ENCODE data around the gene TSPAN14. TPM values are rescaled to one million over a fixed set of nuclear protein-coding genes. Genes with fewer than 3 reads are reported as not detected.
A peak's percentile ranks its signal among the peaks of the same experiment; 100 is the strongest.
"Not testable (repeated sequence)": the region's sequence is repeated elsewhere in the genome, so short reads cannot be mapped to it uniquely, and the experiment has no call there.

TSPAN14 gene
- total RNA-seq, 1 experiment from 2014 or later = 40.4 TPM

DNA sequence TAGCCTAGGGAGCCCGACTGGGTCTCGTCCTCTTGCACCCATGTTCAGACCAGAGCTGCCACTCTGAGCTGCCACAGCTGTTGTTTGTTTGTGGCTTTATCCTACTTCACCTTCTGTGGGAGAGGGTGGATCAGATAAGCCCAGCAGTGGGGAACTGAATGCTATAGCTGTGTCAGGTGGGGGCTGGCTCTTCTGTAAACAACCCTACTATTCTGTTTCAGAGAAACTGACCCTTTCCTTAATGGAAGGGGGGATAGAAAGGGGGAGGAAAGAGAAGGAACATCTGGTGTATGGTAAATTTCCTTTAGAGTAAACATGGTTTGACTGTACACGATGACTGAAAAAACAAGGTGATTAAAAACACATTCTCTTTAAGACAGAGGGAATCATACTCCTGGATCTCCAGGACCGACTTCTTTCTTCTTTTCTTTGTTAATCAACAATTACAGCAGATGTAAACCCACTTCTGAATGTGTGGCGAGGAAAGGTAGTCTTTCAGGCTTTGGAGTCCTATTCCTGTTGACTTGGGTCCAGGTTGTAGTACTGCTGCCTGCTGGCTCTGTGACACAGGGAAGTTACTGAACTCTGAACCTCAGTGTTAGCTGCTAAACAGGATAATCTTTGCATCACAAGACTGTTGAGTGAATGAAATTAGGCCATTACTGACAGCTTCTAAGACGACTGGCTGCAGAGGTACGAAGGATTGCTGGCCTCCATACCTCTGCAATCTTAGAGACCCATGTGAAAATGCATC lies 39.8 kb upstream of the TSPAN14 start:
- Histone ChIP-seq H3K27me3 (no peaks in the 10 kb centered on the region), H3K27ac (peak overlapping the region; percentile 96), H3K36me3 (peaks cover 5% of the 10 kb centered on the region), H3K4me1 (peaks cover 58% of the 10 kb centered on the region), H3K9me3 (replicated peaks) (no peaks in the 10 kb centered on the region), H3K4me3 (peak overlapping the region; percentile 57)
- peak; percentile 76 to 85 for DNase-seq

- no peaks in the 10 kb centered on the region for H3K9me3 ChIP-seq (replicated peaks)
- no peak for DNase-seq
- H3K4me1 ChIP-seq = peaks cover 44% of the 10 kb centered on the region
- H3K36me3 ChIP-seq = peaks cover 18% of the 10 kb centered on the region
- H3K27ac ChIP-seq = no peak overlapping the region
- H3K27me3 ChIP-seq = no peaks in the 10 kb centered on the region
- H3K4me3 ChIP-seq = peak overlapping the region; percentile 57
Observed at GRCh38 chr10:80415734-80416478, 38.2 kb upstream of the TSPAN14 start.

DNA sequence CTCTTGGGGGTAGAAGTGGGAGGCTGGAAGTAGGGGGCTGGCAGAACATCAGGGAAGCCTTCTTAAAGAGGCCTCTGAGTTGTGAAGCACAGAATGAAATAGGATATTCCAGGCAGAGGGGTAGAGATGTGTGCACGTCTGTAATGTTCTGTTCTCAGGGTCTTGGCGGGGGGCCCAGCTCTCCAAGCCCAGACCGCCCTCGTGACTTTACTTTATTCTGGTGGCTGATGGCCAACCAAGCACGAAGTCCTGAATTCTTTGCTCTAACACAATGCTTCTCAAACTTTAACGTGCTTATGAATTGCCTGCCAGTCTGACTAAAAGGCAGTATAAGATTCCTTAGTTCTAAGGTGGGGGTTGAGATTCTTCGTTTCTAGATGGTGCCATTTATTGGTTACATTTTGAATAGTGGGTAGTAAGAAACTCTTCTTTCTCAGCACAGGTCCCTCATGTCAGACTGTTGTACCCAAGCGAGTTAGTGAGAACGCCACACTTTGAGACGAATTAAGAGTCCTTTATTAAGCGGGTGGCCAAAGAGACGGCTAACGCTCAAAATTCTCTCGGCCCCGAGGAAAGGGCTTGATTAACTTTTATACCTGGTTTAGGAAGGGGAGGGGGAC lies 37.5 kb upstream of the TSPAN14 start:
- no peak overlapping the region for H3K27ac ChIP-seq
- peaks cover 25% of the 10 kb centered on the region for H3K36me3 ChIP-seq
- peak; percentile 33 to 63 for DNase-seq
- no peaks in the 10 kb centered on the region for H3K27me3 ChIP-seq
- peaks cover 38% of the 10 kb centered on the region for H3K4me1 ChIP-seq
- peak overlapping the region; percentile 12; the same call in 1 of the 2 replicates for H3K4me3 ChIP-seq
- H3K9me3 ChIP-seq (replicated peaks) = no peaks in the 10 kb centered on the region

DNA sequence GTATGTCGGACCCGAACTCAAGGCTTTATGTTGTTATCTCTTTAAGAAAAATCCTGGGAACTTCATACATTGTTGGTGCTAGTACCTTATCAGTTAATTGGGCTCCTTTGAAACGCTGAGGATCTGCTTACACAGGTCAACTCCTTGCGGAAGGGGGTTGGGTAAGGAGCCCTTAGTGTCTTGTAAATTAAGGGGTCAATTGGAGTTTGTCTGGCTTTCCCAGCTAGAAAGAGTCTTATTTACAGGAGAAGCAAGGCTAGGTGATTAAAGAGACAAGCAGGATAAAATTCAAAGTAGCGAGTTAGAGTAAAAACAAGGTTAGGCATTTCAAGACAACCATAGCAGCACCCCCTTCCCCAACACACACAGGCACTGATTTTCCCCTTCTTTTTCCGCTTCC lies 36.9 kb upstream of the TSPAN14 start:
- not testable (repeated sequence) for H3K27ac ChIP-seq; H3K27me3 ChIP-seq; H3K9me3 ChIP-seq (replicated peaks); DNase-seq; H3K4me3 ChIP-seq
- Histone ChIP-seq H3K4me1 (peaks cover 31% of the 10 kb centered on the region), H3K36me3 (peaks cover 32% of the 10 kb centered on the region)

GRCh38 chr10:80421050-80421706 lies 32.9 kb upstream of the TSPAN14 start:
- Histone ChIP-seq H3K9me3 (replicated peaks) (no peaks in the 10 kb centered on the region), H3K36me3 (peaks cover 63% of the 10 kb centered on the region), H3K4me1 (peaks cover 12% of the 10 kb centered on the region), H3K27ac (no peak overlapping the region), H3K4me3 (no peak overlapping the region), H3K27me3 (no peaks in the 10 kb centered on the region)
- no peak for DNase-seq

DNA sequence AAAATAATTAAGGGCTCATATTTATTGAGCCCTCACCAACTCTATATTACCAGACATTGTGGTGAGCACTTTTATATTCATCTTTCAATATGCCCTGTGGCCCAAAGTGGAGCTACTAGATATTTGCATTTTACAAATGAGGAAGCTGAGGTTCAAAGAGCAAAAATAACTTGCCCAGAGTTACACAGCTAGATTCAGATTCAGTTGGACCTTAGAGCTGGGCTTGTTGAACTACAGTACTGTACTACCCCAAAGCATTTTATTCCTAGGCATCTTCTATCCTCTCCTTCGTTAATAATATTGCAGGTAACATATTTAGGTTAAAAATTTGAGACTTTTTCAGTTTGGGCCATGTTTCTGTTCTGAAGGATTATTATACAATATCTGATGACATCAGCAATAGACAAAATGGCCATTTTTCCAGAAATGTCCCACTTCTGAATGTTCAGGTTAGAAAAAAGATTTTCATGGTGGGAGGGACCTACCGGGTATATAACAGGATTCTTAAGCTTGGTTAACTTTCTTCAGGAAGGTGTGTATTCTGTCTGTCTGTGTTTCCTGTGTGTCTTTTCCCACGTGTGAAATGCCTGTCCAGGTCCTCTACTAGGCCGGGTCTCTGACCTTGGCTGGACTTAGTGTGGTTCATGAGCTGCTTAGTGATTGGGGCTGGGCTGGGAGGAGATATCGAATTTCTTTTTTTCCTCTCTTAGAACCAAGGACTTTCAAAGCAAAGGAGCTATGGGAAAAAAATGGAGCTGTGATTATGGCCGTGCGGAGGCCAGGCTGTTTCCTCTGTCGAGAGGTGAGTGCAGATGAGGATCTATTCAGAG lies 32.2 kb upstream of the TSPAN14 start:
- Histone ChIP-seq H3K9me3 (replicated peaks) (no peaks in the 10 kb centered on the region), H3K27ac (no peak overlapping the region), H3K4me1 (peaks cover 5% of the 10 kb centered on the region; the same call in 1 of the 2 replicates), H3K4me3 (no peak overlapping the region), H3K36me3 (peaks cover 70% of the 10 kb centered on the region), H3K27me3 (no peaks in the 10 kb centered on the region)
- DNase-seq = no peak

- Histone ChIP-seq H3K4me1 (no peaks in the 10 kb centered on the region), H3K27ac (no peak overlapping the region), H3K36me3 (peaks cover 86% of the 10 kb centered on the region), H3K9me3 (replicated peaks) (no peaks in the 10 kb centered on the region), H3K4me3 (no peak overlapping the region), H3K27me3 (no peaks in the 10 kb centered on the region)
- DNase-seq = no peak
Observed at GRCh38 chr10:80425901-80426300, 28.2 kb upstream of the TSPAN14 start.

- Histone ChIP-seq H3K9me3 (replicated peaks) (no peaks in the 10 kb centered on the region), H3K36me3 (peaks cover 86% of the 10 kb centered on the region), H3K4me3 (no peak overlapping the region), H3K27ac (no peak overlapping the region), H3K27me3 (no peaks in the 10 kb centered on the region), H3K4me1 (no peaks in the 10 kb centered on the region)
- DNase-seq = no peak
Observed at GRCh38 chr10:80427541-80427940, 26.6 kb upstream of the TSPAN14 start.

GRCh38 chr10:80429521-80429973 lies 24.6 kb upstream of the TSPAN14 start:
- H3K4me3 ChIP-seq = no peak overlapping the region
- no peak overlapping the region for H3K27ac ChIP-seq
- no peaks in the 10 kb centered on the region for H3K27me3 ChIP-seq
- no peaks in the 10 kb centered on the region for H3K9me3 ChIP-seq (replicated peaks)
- H3K36me3 ChIP-seq = peaks cover 86% of the 10 kb centered on the region
- DNase-seq = no peak
- H3K4me1 ChIP-seq = no peaks in the 10 kb centered on the region

GRCh38 chr10:80433134-80433533 lies 21.0 kb upstream of the TSPAN14 start:
- Histone ChIP-seq H3K4me1 (no peaks in the 10 kb centered on the region), H3K9me3 (replicated peaks) (no peaks in the 10 kb centered on the region), H3K4me3 (no peak overlapping the region), H3K27ac (no peak overlapping the region), H3K27me3 (no peaks in the 10 kb centered on the region), H3K36me3 (peaks cover 52% of the 10 kb centered on the region)
- no peak for DNase-seq

- Histone ChIP-seq H3K36me3 (peaks cover 27% of the 10 kb centered on the region), H3K27ac (no peak overlapping the region), H3K4me1 (no peaks in the 10 kb centered on the region), H3K27me3 (no peaks in the 10 kb centered on the region), H3K9me3 (replicated peaks) (no peaks in the 10 kb centered on the region), H3K4me3 (no peak overlapping the region)
- no peak for DNase-seq
Observed at GRCh38 chr10:80436446-80437098, 17.5 kb upstream of the TSPAN14 start.

DNA sequence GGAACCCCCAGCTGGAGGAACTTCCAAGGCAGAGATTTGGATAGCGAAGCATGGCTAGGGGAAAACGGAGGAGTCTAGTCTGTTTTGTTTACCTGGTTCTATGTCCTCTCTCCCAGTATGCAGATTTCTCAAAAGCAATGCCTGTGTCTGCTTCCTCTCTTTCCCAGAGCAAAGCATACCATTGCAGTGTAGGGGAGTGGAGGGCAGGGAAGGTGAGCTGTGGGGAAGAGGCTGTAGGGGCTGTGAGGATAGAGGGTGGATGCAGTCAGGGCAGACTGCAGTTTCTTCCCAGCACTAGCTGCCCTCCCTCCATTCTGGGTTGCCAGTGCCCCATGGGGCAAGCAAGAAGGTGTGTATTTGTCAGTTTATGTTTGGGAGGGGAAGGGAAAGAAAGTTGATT lies 16.9 kb upstream of the TSPAN14 start:
- H3K27me3 ChIP-seq = no peaks in the 10 kb centered on the region
- no peaks in the 10 kb centered on the region for H3K9me3 ChIP-seq (replicated peaks)
- H3K4me3 ChIP-seq = no peak overlapping the region
- peaks cover 20% of the 10 kb centered on the region for H3K36me3 ChIP-seq
- no peaks in the 10 kb centered on the region for H3K4me1 ChIP-seq
- DNase-seq = no peak
- no peak overlapping the region for H3K27ac ChIP-seq

GRCh38 chr10:80441831-80442230 lies 12.3 kb upstream of the TSPAN14 start:
- H3K36me3 ChIP-seq = no peaks in the 10 kb centered on the region
- no peak for DNase-seq
- no peaks in the 10 kb centered on the region for H3K27me3 ChIP-seq
- no peak overlapping the region for H3K27ac ChIP-seq
- H3K9me3 ChIP-seq (replicated peaks) = no peaks in the 10 kb centered on the region
- H3K4me3 ChIP-seq = no peak overlapping the region
- H3K4me1 ChIP-seq = peaks cover 22% of the 10 kb centered on the region

- no peaks in the 10 kb centered on the region for H3K27me3 ChIP-seq
- no peak overlapping the region for H3K27ac ChIP-seq
Observed at GRCh38 chr10:80442879-80443278, 11.2 kb upstream of the TSPAN14 start.

More at GRCh38 chr10:80442879-80443278, 11.2 kb upstream of the TSPAN14 start:
- Histone ChIP-seq H3K36me3 (no peaks in the 10 kb centered on the region), H3K4me3 (no peak overlapping the region), H3K9me3 (replicated peaks) (no peaks in the 10 kb centered on the region), H3K4me1 (peaks cover 22% of the 10 kb centered on the region)
- DNase-seq = no peak
